Uterus (tissue), 4 donors: ENCODE data around the gene GORASP2. TPM values are rescaled to one million over a fixed set of nuclear protein-coding genes. Genes with fewer than 3 reads are reported as not detected.

Experiments used
- DNase-seq, 2 donors: peaks; one replicate each; pipeline ENCODE4 v3.0.0-alpha.2; 2019 to 2020
- H3K27ac ChIP-seq, 2 donors: fragments of 200-600 bp; sonication (generic); 1 replicate in 1 of 2; 2 replicates in 1 of 2; pipeline ENCODE4 v1.5.1; 2016 to 2018
- H3K27me3 ChIP-seq, 2 donors: fragments of 200-600 bp; sonication (generic); one replicate each; pipeline ENCODE4 v1.5.1; 2018 to 2019; ENCODE audit warnings: control low read depth in 1 of 2
- H3K36me3 ChIP-seq, 2 donors: fragments of 200-600 bp; sonication (generic); one replicate each; pipeline ENCODE4 v1.5.1; 2019; ENCODE audit warnings: control low read depth in 1 of 2
- H3K4me1 ChIP-seq, 2 donors: fragments of 200-600 bp; sonication (generic); one replicate each; pipeline ENCODE4 v1.5.1; 2018 to 2019; ENCODE audit warnings: control low read depth in 1 of 2
- H3K4me3 ChIP-seq, 2 donors: fragments of 200-600 bp; sonication (generic); 1 replicate in 1 of 2; 2 replicates in 1 of 2; pipeline ENCODE4 v1.5.1; 2018 to 2019; ENCODE audit warnings: mild to moderate bottlenecking in 1 of 2
- H3K9me3 ChIP-seq, 2 donors: fragments of 200-600 bp; sonication (generic); one replicate each; pipeline ENCODE4 v1.5.1; 2019; ENCODE audit warnings: control low read depth in 1 of 2
- CTCF ChIP-seq, 4 experiments: fragments of 200-600 bp in 2 of 4; fragments of 450-650 bp in 2 of 4; sonication (generic) in 2 of 4; IDR thresholded peaks; one replicate each; pipeline ENCODE4 v1.5.1; 2016 to 2019; ENCODE audit warnings: antibody characterized with exemption in 4 of 4, mild to moderate bottlenecking in 2 of 4, moderate library complexity in 1 of 4
- POLR2A ChIP-seq, 2 donors: fragments of 450-650 bp; IDR thresholded peaks; one replicate each; pipeline ENCODE4 v1.6.1; 2016; ENCODE audit warnings: antibody characterized with exemption in 2 of 2, mild to moderate bottlenecking in 1 of 2, moderate library complexity in 1 of 2
- intact Hi-C: fragments of 100-400 bp; cut with DNase I; formaldehyde crosslinking; loops from one replicate; pipeline ENCODE4 v1.15.1; 2023; ENCODE audit warnings: low total_unique reads
- total RNA-seq, 4 donors: library from RNA; depleted of rRNA in 3 of 4; stranded (reverse); fragments of >200 nt in 3 of 4; gene quantifications; one replicate each; pipeline versions ENCODE4 v1.1.0 to v1.2.4, GENCODE V29; 2014 to 2023
- donor health status: DM: yes; HTN: yes; CAD: no.

Gene GORASP2
- total RNA-seq, 4 donors from 2014 or later, result 23.1 to 116 (median 65.4) TPM

GRCh38 chr2:170932948-170933347, 3.9 kb downstream of the GORASP2 start:
- DNase-seq, result no peak

GRCh38 chr2:170937709-170938379, 8.8 kb downstream of the GORASP2 start:
- TF ChIP-seq POLR2A (IDR thresholded peaks at IDR 0.05) (no peak), CTCF (IDR thresholded peaks at IDR 0.05) (no peak)
- intact Hi-C loops, result no loop called here

More at GRCh38 chr2:170932948-170933347, 3.9 kb downstream of the GORASP2 start:
- Histone ChIP-seq H3K36me3 (no peaks in the 10 kb centered on the region), H3K4me3 (no peak overlapping the region), H3K4me1 (no peaks in the 10 kb centered on the region), H3K27me3 (no peaks in the 10 kb centered on the region), H3K9me3 (no peaks in the 10 kb centered on the region), H3K27ac (no peak overlapping the region)
- intact Hi-C loops, result no loop called here
- TF ChIP-seq POLR2A (IDR thresholded peaks at IDR 0.05) (no peak), CTCF (IDR thresholded peaks at IDR 0.05) (no peak)

GRCh38 chr2:170940066-170940465, 11.0 kb downstream of the GORASP2 start:
- no peak overlapping the region for H3K4me3 ChIP-seq
- no peaks in the 10 kb centered on the region for H3K27me3 ChIP-seq
- H3K36me3 ChIP-seq, result no peaks in the 10 kb centered on the region
- TF ChIP-seq POLR2A (IDR thresholded peaks at IDR 0.05) (no peak), CTCF (IDR thresholded peaks at IDR 0.05) (no peak)
- intact Hi-C loops, result no loop called here
- H3K9me3 ChIP-seq, result no peaks in the 10 kb centered on the region
- DNase-seq, result no peak
- peaks cover 0 to 3% of the 10 kb centered on the region in 2 donors for H3K4me1 ChIP-seq
- no peak overlapping the region for H3K27ac ChIP-seq

More at GRCh38 chr2:170937709-170938379, 8.8 kb downstream of the GORASP2 start:
- Histone ChIP-seq H3K27me3 (no peaks in the 10 kb centered on the region), H3K4me1 (no peaks in the 10 kb centered on the region), H3K4me3 (no peak overlapping the region), H3K36me3 (no peaks in the 10 kb centered on the region), H3K27ac (no peak overlapping the region), H3K9me3 (no peaks in the 10 kb centered on the region)
- DNase-seq, result no peak

GRCh38 chr2:170942615-170943014, 13.6 kb downstream of the GORASP2 start:
- no peaks in the 10 kb centered on the region for H3K36me3 ChIP-seq
- H3K9me3 ChIP-seq, result no peaks in the 10 kb centered on the region
- no peak for TF ChIP-seq CTCF (IDR thresholded peaks at IDR 0.05)
- TF ChIP-seq POLR2A (IDR thresholded peaks at IDR 0.05), result no peak
- H3K27ac ChIP-seq, result no peak overlapping the region
- no peak overlapping the region for H3K4me3 ChIP-seq
- H3K4me1 ChIP-seq, result peaks cover 0 to 3% of the 10 kb centered on the region in 2 donors
- H3K27me3 ChIP-seq, result no peaks in the 10 kb centered on the region
- intact Hi-C loops, result no loop called here
- no peak for DNase-seq

GRCh38 chr2:170943041-170943440, 14.0 kb downstream of the GORASP2 start:
- TF ChIP-seq POLR2A (IDR thresholded peaks at IDR 0.05) (no peak), CTCF (IDR thresholded peaks at IDR 0.05) (no peak)
- Histone ChIP-seq H3K4me3 (no peak overlapping the region), H3K27ac (no peak overlapping the region), H3K36me3 (no peaks in the 10 kb centered on the region), H3K4me1 (peaks cover 0 to 3% of the 10 kb centered on the region in 2 donors), H3K27me3 (no peaks in the 10 kb centered on the region), H3K9me3 (no peaks in the 10 kb centered on the region)
- intact Hi-C loops, result no loop called here
- no peak for DNase-seq
